ENCODE measurements around the gene ROGDI.

Gene ROGDI, protein sequence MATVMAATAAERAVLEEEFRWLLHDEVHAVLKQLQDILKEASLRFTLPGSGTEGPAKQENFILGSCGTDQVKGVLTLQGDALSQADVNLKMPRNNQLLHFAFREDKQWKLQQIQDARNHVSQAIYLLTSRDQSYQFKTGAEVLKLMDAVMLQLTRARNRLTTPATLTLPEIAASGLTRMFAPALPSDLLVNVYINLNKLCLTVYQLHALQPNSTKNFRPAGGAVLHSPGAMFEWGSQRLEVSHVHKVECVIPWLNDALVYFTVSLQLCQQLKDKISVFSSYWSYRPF

DNA sequence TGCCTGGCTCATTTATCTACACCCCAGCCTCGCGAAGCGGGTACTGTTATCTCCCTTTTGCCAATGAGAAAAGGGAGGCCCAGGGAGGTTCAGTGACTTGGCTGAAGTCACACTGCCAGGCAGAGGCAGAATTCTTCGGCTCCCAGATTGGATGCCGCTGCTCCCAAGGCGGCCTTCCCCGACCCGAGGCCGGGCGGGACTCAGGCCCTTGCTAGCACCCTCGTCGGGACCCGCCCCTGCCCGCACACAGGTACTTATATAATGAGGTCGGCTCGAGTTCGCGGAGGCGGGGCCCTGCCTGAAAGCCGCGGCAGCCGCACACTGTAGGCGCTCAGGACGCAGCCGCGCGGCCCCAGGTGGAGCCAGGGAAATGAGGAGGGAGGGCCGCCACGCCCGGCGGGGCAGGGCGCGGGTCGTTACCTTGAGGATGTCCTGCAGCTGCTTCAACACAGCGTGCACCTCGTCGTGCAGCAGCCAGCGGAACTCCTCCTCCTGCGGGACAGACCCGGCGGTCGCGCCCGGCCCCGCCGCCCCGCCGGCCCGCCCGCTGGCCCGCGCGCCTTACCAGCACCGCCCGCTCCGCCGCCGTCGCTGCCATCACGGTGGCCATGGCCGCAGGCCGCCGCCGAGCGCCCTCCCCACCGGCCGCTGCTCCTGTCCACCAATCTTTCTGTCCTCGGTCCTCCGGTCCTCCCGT lies at the start of gene ROGDI:
Gene ROGDI, minus strand, starts transcription at position 672 of the 697 bp plus-strand sequence. Its CDS starts 62 bp downstream, at position 610.
- DNase-seq: peak; percentile 83

DNA sequence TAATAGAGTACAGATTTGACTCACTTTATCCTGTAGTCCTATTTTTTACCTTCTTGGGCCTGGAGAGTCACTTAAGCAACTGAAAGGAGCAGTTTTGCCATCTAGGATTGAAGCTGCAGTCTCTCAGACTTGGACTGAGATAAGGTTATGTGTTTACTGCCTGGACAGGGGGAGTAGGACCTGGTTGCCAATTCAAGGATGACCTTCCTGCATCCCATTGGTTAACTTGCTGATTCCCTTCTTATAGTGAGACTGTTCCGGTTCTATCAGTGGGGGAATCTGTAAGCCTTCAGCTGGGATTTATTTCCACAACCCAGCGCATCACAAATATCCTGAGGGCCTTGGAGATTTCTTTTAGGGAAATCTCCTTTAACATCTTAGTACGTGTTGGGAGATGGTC lies 47.8 kb upstream of the ROGDI start:
- DNase-seq: no peak

DNA sequence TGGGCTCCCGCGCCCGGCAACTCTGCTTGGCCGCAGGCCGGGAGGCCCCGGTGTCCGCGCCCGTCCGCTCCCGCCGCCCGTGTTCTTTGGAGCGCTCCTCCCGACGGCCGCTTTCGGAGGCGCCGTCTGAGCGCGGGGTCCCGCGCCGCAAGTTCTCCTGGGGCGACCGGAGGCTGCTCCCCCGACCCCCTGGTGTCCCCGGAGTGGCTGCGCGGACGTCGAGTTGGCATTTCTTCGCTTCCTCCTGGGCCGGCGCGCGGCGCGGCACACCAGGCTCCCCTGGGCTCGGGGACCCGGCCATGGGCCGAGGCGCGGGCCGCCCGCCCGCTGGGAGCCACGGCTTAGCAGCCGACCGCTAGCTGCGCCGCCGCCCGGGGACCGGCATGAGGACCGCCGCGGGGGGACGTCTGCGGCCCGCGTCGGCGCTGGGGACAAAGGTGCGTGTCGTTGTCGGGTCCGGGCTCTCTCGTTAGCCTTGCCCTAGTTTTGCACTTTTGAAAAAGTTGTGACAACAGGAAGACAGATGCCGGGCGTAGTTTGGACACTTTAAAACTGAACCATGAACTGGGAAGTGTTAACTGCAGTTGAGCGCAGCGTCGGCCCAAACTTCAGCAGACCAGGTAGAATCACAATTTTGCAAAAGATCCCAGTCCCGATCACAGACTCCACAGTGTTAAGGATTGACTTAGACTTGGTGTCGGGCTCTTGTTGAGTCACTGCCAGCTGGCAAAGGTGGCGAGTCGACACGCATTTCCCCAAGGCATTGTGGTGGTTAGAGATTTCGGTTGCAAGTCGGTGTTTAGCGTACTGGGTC lies 45.5 kb upstream of the ROGDI start:
- peak; percentile 69 for DNase-seq

DNA sequence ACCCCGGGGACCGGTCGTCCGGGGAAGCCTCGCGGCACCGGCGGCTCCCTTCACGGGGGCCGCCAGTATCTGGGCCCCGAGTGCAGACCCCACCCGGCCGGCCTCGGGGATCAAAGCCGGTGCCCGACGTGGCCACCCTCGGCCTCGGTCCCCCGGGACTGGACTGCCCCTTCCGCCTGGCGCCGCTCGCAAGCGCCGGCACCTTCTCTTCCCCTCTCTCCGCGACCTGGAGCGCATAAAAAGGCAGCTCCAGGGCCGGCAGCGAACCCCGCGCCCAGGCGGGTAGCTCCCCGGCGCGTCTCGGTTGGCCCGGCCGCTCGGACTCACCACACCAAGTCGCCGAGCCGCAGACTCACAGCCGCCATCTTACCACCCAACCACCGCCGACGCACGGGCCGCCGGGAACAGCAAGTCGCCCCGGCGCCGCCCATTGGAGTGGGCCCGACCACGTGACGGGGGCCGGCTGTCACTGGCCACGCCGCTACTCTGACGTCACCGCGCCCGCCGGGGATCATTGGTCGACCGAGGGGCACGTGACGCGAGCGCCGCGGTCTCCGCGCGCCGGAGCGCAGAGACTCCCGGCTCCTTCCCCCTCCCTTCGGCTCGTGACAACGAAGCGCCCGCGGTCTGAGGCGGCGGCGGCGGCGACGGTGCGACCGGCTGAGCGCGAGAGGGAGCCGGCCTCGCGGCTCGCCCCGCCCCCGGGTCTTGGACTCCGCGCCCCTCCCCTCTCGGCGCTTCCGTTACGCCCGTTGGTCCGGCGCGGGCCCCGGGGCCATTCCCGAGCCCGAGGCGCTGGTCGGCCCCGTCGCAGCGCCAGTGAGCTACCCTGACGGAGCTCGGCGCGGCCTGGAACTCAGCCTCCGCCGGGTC lies 44.7 kb upstream of the ROGDI start, which contains the start of the genes GLYR1 and UBN1:
Gene GLYR1, minus strand, starts transcription at position 388 of the 873 bp plus-strand sequence. Its CDS starts 23 bp downstream, at position 365.
Gene UBN1, plus strand, starts transcription at position 581 of the 873 bp plus-strand sequence. CDS start 5,437 bp downstream, outside the sequence.
- peak; percentile 100 for DNase-seq

DNA sequence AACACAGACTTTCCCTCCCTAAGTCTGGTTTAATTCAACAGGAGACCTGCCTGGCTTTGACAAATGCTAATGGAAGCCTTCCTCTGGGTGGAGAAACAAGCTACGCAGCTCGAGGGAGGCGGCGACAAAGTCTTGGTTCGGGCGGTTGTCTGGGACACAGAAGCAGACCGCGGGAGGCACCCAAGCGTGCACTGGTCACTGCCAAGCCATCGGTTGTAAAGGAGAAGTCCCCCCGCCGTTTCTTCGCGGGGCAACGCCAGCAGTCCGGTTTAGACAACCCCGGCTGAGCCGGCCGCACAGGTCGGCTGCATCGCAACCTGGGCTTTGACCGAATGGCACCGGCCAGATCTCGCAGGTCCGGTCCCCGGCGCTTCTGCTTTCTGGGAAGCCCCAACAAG lies 44.1 kb upstream of the ROGDI start:
- DNase-seq: peak; percentile 67

DNA sequence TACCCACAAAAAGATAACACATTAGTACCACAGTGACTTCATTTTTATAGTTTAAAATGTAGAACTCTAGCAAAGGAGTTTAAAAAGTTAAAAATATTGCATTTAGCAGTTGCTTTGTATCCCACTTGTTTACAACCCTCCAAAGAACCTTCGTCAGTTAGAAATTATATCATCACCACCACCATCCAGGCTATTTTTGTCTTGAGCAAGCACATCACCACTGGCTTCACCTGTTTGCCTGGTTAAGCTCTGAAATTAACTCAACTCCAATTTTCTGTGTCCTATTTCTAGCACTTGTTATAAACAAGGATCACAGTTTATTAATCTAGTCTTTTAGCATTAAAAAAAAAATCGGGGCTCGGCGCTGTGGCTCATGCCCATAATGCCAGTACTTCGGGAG lies 38.6 kb upstream of the ROGDI start:
- DNase-seq: no peak

DNA sequence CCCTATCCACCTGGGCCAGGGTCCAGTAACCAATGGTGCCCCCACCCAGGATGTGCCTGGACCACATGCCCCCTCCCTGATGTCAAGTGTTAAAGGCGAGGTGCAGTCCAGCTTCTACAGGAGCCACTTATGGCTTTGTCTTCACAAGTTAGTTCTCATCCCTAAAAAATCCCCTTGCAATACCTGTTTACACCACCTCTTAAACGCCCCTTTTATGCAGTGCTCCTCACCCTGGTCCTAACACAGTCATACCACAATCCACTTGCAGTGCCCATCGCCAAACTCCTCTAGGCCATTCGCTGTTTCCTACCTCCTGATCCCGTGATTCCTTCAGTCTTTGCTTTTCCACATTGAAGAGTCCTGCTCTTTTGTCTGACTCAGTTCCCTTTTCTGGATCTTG lies 37.5 kb upstream of the ROGDI start:
- no peak for DNase-seq

DNA sequence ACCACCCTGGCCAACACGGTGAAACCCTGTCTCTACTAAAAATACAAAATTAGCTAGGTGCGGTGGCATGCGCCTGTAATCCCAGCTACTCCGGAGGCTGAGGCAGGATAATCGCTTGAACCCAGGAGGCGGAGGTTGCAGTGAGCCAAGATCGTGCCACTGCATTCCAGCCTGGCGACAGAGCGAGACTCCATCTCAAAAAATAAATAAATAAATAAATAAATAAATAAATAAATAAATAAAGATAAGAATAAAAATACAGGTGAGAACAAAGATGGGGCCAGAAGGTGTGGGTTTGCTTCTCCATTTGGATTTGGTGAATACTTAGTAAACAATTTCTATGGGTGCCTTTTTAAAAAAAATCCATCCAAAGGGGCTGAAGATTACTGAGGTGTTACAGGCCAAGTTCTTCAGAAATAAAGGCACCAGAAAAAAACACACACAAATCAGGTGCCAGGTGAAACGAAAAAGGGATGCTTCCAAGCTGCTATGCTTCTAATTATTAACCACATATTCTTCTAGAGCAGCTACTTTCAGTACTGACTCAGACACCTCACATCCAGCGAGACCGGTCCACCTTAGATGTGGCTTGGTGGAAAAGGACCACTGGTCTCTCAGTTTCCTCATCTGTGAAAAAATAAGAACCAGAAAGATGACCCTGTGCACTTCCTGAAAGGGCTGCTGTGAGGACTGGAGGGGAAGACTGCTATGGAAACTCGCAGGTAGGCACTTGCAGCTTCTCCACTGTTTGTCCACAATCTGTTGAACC lies 35.5 kb upstream of the ROGDI start:
- DNase-seq: no peak

DNA sequence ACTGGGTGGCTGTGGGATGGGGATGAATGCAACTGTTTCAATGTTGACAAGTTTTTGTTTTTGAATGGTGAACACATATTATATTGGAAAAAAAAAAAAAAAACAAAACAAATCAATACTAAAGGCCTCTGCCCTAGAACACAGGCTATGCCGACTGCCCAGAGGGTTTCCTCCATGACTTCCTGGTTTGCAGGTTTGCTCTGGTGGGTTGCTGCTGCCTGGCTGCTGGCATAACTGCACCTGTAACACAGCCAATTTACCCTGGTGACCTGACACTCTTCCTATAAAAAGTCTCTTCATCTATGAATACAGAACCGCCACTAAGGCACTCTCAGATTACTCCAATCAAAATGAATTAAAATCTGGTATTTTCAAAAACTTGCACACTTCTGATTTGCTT lies 34.3 kb upstream of the ROGDI start:
- DNase-seq: no peak

DNA sequence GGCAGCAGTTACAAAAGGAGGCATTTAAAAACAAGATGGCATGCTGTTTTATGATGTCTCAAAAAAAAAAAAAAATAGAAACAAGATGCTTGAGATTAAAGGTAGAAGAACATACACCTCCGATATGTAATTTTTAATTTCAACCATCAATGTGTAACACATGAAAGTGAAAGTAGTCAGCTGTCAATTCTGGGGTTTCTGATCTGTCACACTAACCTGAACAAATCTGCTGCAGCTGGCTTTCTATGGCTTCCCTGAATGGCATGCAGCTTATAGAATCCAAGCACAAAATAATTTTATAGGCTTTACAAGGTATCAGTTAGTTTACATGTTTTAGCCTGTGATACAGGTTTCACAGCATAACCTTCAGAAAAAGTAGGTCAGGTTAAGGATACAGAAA lies 31.2 kb upstream of the ROGDI start:
- DNase-seq: no peak

DNA sequence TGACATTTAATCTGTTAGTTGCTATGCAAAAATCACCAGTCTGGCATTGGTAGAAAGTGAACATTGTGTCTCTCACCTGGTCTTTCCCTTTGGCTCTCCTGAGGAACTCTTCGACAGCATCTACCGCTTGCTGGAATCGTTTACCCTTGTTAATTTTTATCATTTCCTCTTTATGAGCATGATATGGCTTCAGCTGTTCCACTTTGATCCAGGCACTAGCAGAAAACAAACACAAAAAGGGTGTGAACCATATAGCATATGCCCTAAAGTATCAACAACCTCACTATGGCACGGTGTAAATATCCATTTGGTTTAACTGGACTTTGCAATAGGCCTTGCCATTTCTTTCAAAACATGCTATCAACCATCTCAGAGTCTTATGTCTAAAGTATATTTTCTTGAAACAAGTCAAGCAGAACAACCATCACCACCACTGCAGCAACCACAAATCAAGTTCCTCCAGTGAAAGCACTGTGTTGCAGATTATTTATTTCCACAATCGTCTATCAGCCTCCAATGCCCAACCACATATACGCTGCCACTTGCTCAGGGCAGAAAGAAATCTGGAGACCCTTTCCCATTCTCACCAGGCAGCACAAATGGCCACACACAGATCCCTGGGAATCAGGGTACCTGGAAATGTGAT lies 30.4 kb upstream of the ROGDI start:
- no peak for DNase-seq

DNA sequence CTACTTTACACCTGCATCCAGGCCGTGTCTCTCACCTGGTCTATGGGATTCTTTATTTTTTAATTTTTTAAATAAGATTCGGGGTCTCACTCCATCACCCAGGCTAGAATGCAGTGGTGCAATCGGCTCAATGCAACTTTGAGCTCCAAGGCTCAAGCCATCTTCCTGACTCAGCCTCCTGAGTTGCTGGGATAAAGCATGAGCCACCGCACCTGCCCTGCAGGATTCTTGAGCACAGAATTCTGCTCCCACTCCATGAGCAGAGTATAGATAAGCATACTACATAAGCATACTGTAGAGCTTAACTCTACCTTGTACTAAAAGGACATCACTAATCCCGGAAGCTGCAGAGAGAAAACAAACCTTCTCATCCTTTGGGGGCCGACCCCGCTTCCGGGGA lies 29.2 kb upstream of the ROGDI start:
- DNase-seq: no peak

DNA sequence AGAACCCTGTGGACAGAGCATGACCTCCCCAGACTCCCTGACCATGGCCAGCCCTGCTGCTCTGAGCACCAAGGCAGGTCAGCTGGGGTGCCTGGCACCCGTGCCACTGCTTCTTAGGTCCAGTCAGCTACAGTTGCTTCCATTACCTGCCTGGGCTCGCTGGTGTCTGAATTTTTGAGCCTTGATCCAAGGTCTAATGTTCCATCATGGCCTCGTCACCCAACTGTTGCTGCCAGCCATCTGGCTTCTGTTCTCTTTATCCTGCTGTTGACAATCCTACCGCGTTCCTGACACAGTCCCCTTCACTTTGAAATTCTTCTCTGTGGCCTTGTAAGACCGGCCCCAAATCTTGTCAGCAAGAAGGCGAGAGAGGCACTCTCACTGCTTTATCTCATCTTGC lies 28.0 kb upstream of the ROGDI start:
- no peak for DNase-seq

DNA sequence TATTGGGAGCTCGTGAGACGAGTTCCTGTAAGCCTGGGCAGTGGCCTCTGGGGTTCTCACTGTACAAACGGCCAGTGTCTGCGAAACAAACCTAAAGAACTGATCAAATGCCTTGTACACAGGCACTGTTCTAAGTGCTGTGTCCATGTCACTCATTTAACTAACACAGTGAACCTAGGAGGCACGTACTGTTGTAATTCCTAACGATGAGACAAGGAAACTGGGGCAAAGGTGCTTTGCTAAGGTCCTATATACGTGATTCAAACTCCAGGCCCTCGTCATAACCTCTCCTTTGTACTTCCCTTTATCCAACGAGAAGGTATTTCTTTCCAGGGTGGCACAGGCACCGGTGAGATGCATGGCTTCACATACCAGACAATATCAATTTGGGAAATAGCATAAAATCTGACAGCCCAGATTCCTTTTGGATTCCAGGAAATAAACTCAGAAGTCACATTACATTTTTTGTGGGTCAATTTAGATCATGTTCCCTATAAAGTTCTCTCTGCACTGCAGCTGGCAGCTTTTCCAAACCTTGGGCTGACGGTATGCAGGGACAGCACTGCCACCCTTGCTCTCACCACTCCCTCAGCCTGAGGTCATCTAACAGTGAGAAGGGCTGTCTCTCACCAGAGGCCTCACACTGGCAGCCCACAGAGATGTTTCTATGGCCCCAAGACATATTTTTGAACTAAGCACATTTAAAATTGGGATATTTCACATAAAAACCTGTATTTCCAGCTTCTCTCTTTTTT lies 26.3 kb upstream of the ROGDI start:
- no peak for DNase-seq

DNA sequence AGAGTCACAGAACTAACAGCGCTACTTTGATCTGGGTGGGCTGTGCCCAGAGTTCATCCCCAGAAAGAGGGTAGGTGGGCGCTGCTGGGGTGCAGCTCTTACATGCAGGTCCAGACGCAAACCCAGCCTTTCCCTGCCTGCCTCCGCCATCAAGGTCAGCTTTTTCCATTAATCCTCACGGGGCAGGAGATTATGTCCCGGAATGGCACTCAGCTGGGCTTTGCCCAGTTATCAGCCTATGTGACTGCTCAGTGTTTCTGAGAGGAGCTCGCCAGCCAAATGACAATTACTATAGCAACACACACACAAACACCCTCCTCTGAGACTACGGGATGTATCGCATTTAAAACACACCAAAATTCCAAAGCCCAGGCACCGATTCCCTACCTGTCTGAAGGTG lies 24.5 kb upstream of the ROGDI start:
- no peak for DNase-seq

DNA sequence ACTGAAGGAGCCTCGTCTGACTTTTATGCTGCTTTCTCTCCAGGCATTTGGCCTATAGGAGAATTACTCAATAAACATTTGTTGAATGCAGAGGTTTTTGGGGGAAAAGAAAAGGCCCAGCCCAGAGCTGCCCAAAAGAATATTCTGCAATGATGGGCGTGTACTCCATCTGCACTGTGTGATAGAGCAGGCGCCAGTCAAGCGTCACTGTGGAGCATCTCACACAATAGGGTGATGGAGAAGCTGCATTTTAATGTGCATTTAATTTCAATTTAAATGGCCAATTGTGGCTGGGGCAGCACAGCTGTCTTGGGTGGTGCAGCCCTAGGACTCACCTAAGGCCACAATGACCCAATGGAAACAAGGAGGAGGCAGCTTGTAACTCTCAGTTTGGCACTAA lies 24.1 kb upstream of the ROGDI start:
- DNase-seq: no peak

DNA sequence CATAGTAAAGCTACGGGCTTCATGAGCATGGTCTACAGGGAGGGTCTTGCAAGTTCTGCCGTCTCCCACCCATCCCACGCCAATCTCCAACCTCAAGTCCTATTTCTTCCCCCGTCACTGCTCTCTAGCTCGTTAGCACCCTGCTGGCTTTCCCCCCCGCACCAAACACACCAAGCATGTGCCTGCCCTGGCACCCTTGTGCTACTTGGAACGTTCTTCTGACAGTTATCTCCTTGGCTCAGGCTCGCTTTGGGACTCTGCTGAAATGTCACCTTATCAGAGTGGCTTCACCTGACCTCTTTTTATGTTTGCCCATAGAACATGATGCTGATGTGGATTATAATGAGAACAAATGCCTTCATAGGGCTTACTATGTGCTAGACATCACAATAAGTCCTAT lies 22.8 kb upstream of the ROGDI start:
- no peak for DNase-seq

DNA sequence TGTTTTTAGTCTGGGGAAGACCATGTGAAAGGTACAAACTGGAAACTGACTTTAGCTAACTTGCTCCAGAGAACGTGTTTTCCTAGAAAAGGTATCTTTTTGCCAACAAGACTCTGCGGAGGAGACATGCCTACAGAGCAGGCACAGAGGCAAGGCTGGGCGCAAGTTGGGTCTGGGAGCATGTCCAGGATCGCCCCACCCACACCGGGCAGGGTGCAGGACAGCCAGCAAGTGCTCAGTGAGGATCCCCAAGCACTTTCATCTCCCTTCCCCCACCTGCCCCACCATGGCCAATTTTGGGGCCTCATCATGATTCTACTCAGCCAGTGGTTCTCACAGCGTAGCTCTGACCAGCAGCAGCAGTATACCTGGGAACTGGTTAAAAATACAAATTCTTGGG lies 18.2 kb upstream of the ROGDI start:
- DNase-seq: no peak

DNA sequence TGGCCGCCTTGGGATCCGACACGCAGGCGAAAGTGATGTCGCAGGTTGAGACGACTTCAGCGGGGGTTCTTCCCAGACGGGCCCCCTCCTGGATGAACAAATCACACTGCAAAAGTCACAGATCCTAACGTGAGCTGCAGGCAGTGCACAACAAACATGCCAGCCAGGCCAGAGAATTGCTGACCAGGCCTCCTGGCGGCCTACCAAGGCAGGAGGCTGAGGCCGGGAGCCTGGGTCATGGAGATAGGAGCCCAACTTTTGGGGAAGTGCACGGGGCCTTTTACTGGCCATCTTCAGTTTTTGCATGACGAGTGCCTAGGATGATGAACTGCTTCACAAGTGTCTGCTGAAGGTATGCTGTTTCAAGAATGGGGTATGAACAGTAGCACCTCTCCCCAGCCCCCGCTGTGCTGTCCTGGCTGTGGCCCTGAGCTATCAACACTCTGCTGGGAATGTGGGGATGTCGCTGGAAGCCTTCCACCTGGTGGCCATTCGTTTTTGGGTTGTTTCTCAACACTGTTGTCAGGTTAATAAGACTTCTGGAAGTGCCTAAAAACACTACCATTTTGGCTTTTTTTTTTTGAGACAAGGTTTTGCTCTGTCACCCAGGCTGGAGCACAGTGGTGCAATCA lies 12.2 kb upstream of the ROGDI start:
- no peak for DNase-seq

DNA sequence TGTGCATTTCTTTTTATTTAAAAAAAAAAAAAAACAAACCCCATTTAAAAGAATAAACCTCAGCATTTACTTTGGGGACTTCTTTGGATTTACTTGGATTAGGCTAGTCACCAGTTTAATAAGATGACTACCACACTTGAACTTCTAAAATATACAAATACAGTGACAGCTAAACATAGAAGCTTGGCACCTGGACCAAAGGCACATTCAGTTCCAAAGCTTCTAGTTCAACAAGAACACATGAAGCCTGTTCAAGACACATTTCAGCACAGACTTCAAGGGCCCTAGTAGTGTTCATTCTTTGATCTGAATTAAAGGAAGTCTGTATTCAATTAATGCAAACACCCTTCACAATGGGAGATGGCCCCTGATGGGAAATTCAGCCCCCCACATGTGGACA lies 11.6 kb upstream of the ROGDI start:
- no peak for DNase-seq

All from activated CD8-positive, alpha-beta memory T cell treated with anti-CD3 and anti-CD28 coated beads, Interleukin-2, amount 50 U/mL, for 48 hours (primary cell).